ENCODE measurements around the gene RGSL1. TPM values are rescaled to one million over a fixed set of nuclear protein-coding genes. Genes with fewer than 3 reads are reported as not detected.

Gene RGSL1
- total and polyA plus RNA-seq, 8 donors: not detected

GRCh38 chr1:182560392-182560984, 110.5 kb downstream of the RGSL1 start:
- FAIRE-seq (no peak), ATAC-seq (no peak), DNase-seq (no peak)
- 54 to 72% methylated on average over 7 of the region's 7 CpGs for WGBS, 2 donors
- H3K9me3 ChIP-seq: no peaks in the 10 kb centered on the region
- intact Hi-C loops (cut with DNase I): no loop called here
- H3K4me3 ChIP-seq: no peak overlapping the region
- no peak for TF ChIP-seq CTCF (IDR thresholded peaks at IDR 0.05)
- H3K4me1 ChIP-seq: no peaks in the 10 kb centered on the region
- H3K36me3 ChIP-seq: no peaks in the 10 kb centered on the region
- H3K27ac ChIP-seq: no peak overlapping the region
- H3K27me3 ChIP-seq: no peaks in the 10 kb centered on the region

- no peak overlapping the region for H3K27ac ChIP-seq
- 69 to 70% methylated on average over 4 of the region's 4 CpGs for WGBS, 2 donors
- intact Hi-C loops (cut with DNase I): no loop called here
- H3K9me3 ChIP-seq: no peaks in the 10 kb centered on the region
- ATAC-seq: no peak
- no peak overlapping the region for H3K4me3 ChIP-seq
- no peaks in the 10 kb centered on the region for H3K4me1 ChIP-seq
- no peaks in the 10 kb centered on the region for H3K36me3 ChIP-seq
- no peaks in the 10 kb centered on the region for H3K27me3 ChIP-seq
- TF ChIP-seq CTCF (IDR thresholded peaks at IDR 0.05): no peak
- no peak for DNase-seq
- no peak for FAIRE-seq
These were observed 111.5 kb downstream of the RGSL1 start for GRCh38 chr1:182561456-182561855.

GRCh38 chr1:182563095-182563494, 113.1 kb downstream of the RGSL1 start:
- no peak for TF ChIP-seq CTCF (IDR thresholded peaks at IDR 0.05)
- Histone ChIP-seq H3K4me3 (no peak overlapping the region), H3K27ac (no peak overlapping the region), H3K4me1 (no peaks in the 10 kb centered on the region), H3K9me3 (no peaks in the 10 kb centered on the region), H3K27me3 (no peaks in the 10 kb centered on the region), H3K36me3 (no peaks in the 10 kb centered on the region)
- 82 to 86% methylated on average over 4 of the region's 4 CpGs for WGBS, 2 donors
- DNase-seq: no peak
- ATAC-seq: no peak
- no peak for FAIRE-seq
- intact Hi-C loops (cut with DNase I): no loop called here

DNA sequence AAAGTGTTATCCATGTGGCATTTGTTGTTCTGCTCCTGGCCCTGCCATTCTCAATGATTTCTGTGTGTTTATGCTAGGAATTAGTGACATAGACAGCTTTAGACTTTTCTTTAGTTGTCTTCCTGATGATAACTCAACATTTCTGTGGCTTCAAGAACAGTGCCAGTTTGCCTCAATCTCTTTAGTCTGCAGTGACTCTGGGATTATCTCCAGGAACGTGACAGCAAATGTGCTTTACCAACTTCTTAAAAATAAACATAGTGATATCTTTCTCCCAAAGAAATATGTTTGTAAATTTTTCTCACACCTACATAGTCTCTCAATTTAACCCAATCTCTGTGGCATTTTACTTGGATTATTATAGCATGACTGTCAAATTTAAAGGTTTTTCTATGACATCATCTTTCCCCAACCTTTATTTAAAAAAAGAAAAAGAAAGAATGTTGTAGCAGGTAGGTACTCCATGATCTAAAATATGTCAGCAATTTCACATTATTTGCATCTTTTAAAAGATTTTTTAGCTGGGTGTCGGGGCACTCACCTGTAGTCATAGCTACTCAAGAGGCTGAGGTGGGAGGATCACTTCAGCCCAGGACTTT, 114.6 kb downstream of the RGSL1 start:
- FAIRE-seq (no peak), DNase-seq (no peak), ATAC-seq (no peak)
- Histone ChIP-seq H3K27ac (no peak overlapping the region), H3K4me3 (no peak overlapping the region), H3K36me3 (no peaks in the 10 kb centered on the region), H3K27me3 (no peaks in the 10 kb centered on the region), H3K4me1 (no peaks in the 10 kb centered on the region), H3K9me3 (no peaks in the 10 kb centered on the region)
- intact Hi-C loops (cut with DNase I): no loop called here
- 56 to 58% methylated on average over 2 of the region's 2 CpGs for WGBS, 2 donors
- no peak for TF ChIP-seq CTCF (IDR thresholded peaks at IDR 0.05)

DNA sequence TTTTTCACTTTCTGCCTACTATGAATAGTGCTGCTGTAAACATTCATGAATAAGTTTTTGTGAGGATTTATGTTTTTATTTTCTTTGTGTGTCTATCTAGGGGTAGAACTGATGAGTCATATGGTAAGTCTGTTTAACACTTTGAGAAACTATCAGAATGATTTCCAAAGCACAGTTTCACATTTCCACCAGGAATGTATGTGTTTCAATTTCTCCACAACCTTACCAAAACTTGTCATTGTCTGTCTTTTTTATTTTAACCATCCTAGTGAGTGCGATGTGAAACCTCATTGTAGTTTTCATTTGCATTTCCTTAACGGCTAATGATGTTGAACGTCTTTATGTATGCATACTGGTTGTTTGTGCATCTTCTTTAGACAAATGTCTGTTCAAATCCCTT, 115.6 kb downstream of the RGSL1 start:
- 70 to 80% methylated on average over 3 of the region's 3 CpGs for WGBS, 2 donors
- Histone ChIP-seq H3K27me3 (no peaks in the 10 kb centered on the region), H3K4me3 (no peak overlapping the region), H3K36me3 (no peaks in the 10 kb centered on the region), H3K4me1 (no peaks in the 10 kb centered on the region), H3K27ac (no peak overlapping the region), H3K9me3 (no peaks in the 10 kb centered on the region)
- ATAC-seq (no peak), FAIRE-seq (no peak), DNase-seq (no peak)
- intact Hi-C loops (cut with DNase I): no loop called here
- no peak for TF ChIP-seq CTCF (IDR thresholded peaks at IDR 0.05)
